GM12878 (cell line): Measurements from ENCODE around the gene USP25. TPM values are rescaled to one million over a fixed set of nuclear protein-coding genes. Genes with fewer than 3 reads are reported as not detected.

Experiments
- ATAC-seq: fragments of 200-7000 bp; cut with Tn5 transposase; 3 replicates; pipeline ENCODE4 v1.9.1; 2020; ENCODE audit warnings: mild to moderate bottlenecking, moderate library complexity
- BruUV-seq: library from RNA; stranded (reverse); fragments of 400-500 nt; replicated peaks from 2 replicates; lab custom pipeline; 2021; lab: Mats Ljungman, UMichigan
- CTCF ChIA-PET: fragments of 300-600 bp; sonication (Branson Sonifier 250); formaldehyde crosslinking; extraction: SDS; loops from one replicate; lab custom pipeline; 2021; ENCODE audit warnings: inconsistent platforms; lab: Yijun Ruan, JAX
- POLR2A ChIA-PET: fragments of 350-600 bp; formaldehyde crosslinking; extraction: SDS; loops from one replicate; lab custom pipeline; 2021; ENCODE audit warnings: inconsistent platforms; lab: Charles Lee
- RAD21 ChIA-PET: fragments of 300-600 bp; sonication (Branson Sonifier 250); formaldehyde crosslinking; loops from one replicate; lab custom pipeline; 2023; ENCODE audit warnings: antibody characterized with exemption; ENCODE audit not compliant: unreplicated experiment; lab: Charles Lee
- SMC1A ChIA-PET: fragments of 300-600 bp; sonication (Branson Sonifier 250); formaldehyde crosslinking; loops from one replicate; lab custom pipeline; 2023; ENCODE audit not compliant: unreplicated experiment, uncharacterized antibody; lab: Charles Lee
- DNase-seq: peaks from one replicate; pipeline ENCODE4 v3.0.0-alpha.2; 2011; ENCODE audit warnings: low read depth, low spot score
- FAIRE-seq: peaks from 3 replicates; lab custom pipeline; 2011; peaks lifted over from hg19 to GRCh38; lab: Jason Lieb, UNC
- H2AFZ ChIP-seq: 2 replicates; pipeline ENCODE4 v1.6.0; 2011; ENCODE audit warnings: low read depth, low read length, control low read depth; ENCODE audit not compliant: control insufficient read depth
- H3K27ac ChIP-seq: 2 replicates; pipeline ENCODE4 v1.5.1; 2011; ENCODE audit warnings: control low read depth; ENCODE audit not compliant: control insufficient read depth, insufficient read depth
- H3K27me3 ChIP-seq, 2 experiments: replicated peaks in 1 of 2; 2 replicates each; pipeline versions ENCODE4 v1.6.0 to v1.6.1; 2011; ENCODE audit warnings: low read length in 1 of 2; ENCODE audit not compliant: control insufficient read depth in 2 of 2, insufficient read depth in 2 of 2
- H3K36me3 ChIP-seq, 2 experiments: 2 replicates each; pipeline ENCODE4 v1.5.1; 2011; ENCODE audit warnings: low read length in 1 of 2; ENCODE audit not compliant: control insufficient read depth in 2 of 2, insufficient read depth in 2 of 2
- H3K4me1 ChIP-seq: 2 replicates; pipeline ENCODE4 v1.6.1; 2011; ENCODE audit warnings: mild to moderate bottlenecking, low read length, moderate library complexity, mixed read lengths; ENCODE audit not compliant: control insufficient read depth, insufficient read depth
- H3K4me2 ChIP-seq: 2 replicates; pipeline ENCODE4 v1.6.0; 2011; ENCODE audit warnings: control low read depth; ENCODE audit not compliant: control insufficient read depth, insufficient read depth
- H3K4me3 ChIP-seq: fragments of 200-600 bp; sonication (generic); 2 replicates; pipeline ENCODE4 v1.5.1; 2016
- H3K79me2 ChIP-seq: 2 replicates; pipeline ENCODE4 v1.6.0; 2011; ENCODE audit warnings: low read length; ENCODE audit not compliant: control insufficient read depth, insufficient read depth
- H3K9ac ChIP-seq: 2 replicates; pipeline ENCODE4 v1.8.0; 2011; ENCODE audit warnings: low read length, control low read depth, mixed read lengths; ENCODE audit not compliant: control insufficient read depth, insufficient read depth
- H3K9me3 ChIP-seq: replicated peaks from 3 replicates; pipeline ENCODE4 v1.5.1; 2011; ENCODE audit warnings: mild to moderate bottlenecking, low read length; ENCODE audit not compliant: control insufficient read depth, insufficient read depth
- H4K20me1 ChIP-seq: 2 replicates; pipeline ENCODE4 v1.6.0; 2011; ENCODE audit not compliant: control insufficient read depth, insufficient read depth
- JUND ChIP-seq: IDR thresholded peaks from 2 replicates; pipeline ENCODE4 v1.6.1; 2012; ENCODE audit warnings: low read depth, mild to moderate bottlenecking, low read length, improper control_type of control experiment, moderate library complexity
- KAT2A ChIP-seq: conservative IDR thresholded peaks from 2 replicates; pipeline ENCODE4 v1.6.1; 2011; ENCODE audit warnings: low read depth, low read length; ENCODE audit not compliant: control insufficient read depth
- RB1 ChIP-seq: fragments of 450-650 bp; formaldehyde crosslinking; IDR thresholded peaks from 2 replicates; pipeline ENCODE4 v1.6.1; 2017; ENCODE audit warnings: mild to moderate bottlenecking, borderline replicate concordance
- TARDBP ChIP-seq: IDR thresholded peaks from 2 replicates; pipeline ENCODE4 v1.6.1; 2016; ENCODE audit warnings: borderline replicate concordance
- ZNF207 ChIP-seq: fragments of 450-650 bp; IDR thresholded peaks from 2 replicates; pipeline ENCODE4 v1.6.1; 2014; ENCODE audit warnings: antibody characterized with exemption, mild to moderate bottlenecking, borderline replicate concordance
- ZNF217 ChIP-seq: fragments of 450-650 bp; IDR thresholded peaks from 2 replicates; pipeline ENCODE4 v1.6.1; 2017; ENCODE audit warnings: antibody characterized with exemption, mild to moderate bottlenecking
- ZNF384 ChIP-seq: IDR thresholded peaks from 2 replicates; pipeline ENCODE4 v1.6.1; 2012; ENCODE audit warnings: low read depth, mild to moderate bottlenecking, low read length, improper control_type of control experiment, borderline replicate concordance
- WGBS: methylation state at CpG from one replicate; pipeline ENCODE4 v1.1.6; 2016; ENCODE audit warnings: low lambda C conversion rate; ENCODE audit not compliant: insufficient replicate concordance, insufficient coverage; ENCODE audit errors: missing lambda C conversion rate; 5-methylcytosine and 5-hydroxymethylcytosine counted together
- in situ Hi-C: fragments of 300-500 bp; cut with MboI; formaldehyde crosslinking; loops from 9 replicates; pipeline ENCODE4 v1.14.3; 2018; ENCODE audit warnings: mixed read lengths
- intact Hi-C: fragments of 100-400 bp; cut with micrococcal nuclease; formaldehyde crosslinking; loops from one replicate; pipeline ENCODE4 v1.14.2; 2022; ENCODE audit not compliant: unreplicated experiment
- polyA plus RNA-seq, 11 experiments: library from polyadenylated mRNA; depleted of rRNA in 4 of 11; unstranded in 6 of 11; stranded (reverse) in 5 of 11; fragments of >200 nt; fragmentation: Nextera tagmentation in 4 of 11; fragmentation: Illumina TruSeq in 1 of 11; extraction: Ambion mirVana in 4 of 11; extraction: Trizol in 1 of 11; gene quantifications; 1 replicate in 1 of 11; 2 replicates in 10 of 11; pipeline versions ENCODE4 v1.2.1 to v1.2.3, GENCODE V29; 2011 to 2016; ENCODE audit warnings: inconsistent platforms in 2 of 11, missing spikeins in 2 of 11, low read depth in 1 of 11
- total RNA-seq, 4 experiments: library from RNA; depleted of rRNA in 3 of 4; stranded (reverse); fragments of >200 nt in 3 of 4; fragmentation: Illumina TruSeq in 1 of 4; extraction: Trizol in 1 of 4; gene quantifications; 2 replicates each; pipeline versions ENCODE4 v1.2.1 to v1.2.3, GENCODE V29; 2013 to 2021
- TF ChIP-seq, protein P1 (sequence below): fragments of 450-650 bp; IDR thresholded peaks from 2 replicates; pipeline ENCODE4 v1.6.1; 2017; ENCODE audit warnings: mild to moderate bottlenecking, moderate library complexity
- TF ChIP-seq, protein P2 (sequence below): fragments of 450-650 bp; IDR thresholded peaks from 2 replicates; pipeline ENCODE4 v1.6.1; 2014; ENCODE audit warnings: mild to moderate bottlenecking
- TF ChIP-seq, protein P3 (sequence below): IDR thresholded peaks from 2 replicates; pipeline ENCODE4 v1.6.1; 2011; ENCODE audit warnings: borderline replicate concordance, low read depth, mild to moderate bottlenecking, moderate library complexity, low read length; ENCODE audit not compliant: insufficient read depth, poor library complexity, severe bottlenecking
- TF ChIP-seq, protein P4 (sequence below): fragments of 150-350 bp; IDR thresholded peaks from 2 replicates; pipeline ENCODE4 v1.6.1; 2016; ENCODE audit warnings: low read depth, low read length

USP25 gene
- total and polyA plus RNA-seq, 10 of the 15 experiments (the other 5 are each of a cell fraction or from before 2014, with no cell fraction given): 1.5 to 31.3 (median 23.4) TPM

DNA sequence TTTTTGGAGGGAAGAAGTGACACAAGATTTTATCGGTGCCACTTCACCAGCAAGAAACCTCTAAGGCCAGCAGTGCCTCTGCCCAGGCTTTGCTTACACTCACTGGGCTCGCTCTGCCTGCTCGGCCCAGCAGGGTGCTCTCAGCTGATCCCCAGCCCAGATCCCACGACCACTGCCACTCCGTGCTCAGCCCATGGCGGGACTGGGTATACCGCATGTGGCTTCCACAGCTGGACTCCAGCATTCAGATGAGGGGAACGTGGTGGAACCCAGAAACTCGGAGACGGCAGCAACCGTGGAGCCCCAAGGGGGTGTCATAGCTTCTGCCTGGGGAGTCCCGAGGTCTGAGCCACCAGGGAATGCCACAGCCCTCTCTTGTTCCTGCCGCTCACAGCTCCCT, 12.9 kb downstream of the USP25 start:
- RAD21 ChIA-PET: no interaction called here
- CTCF ChIA-PET: interaction anchor here (0.6 kb wide), 1 partner anchor 191 kb away, joined by 4 read pairs; no protein-coding TSS in a partner anchor
- BruUV-seq: no TSS peak
- TF ChIP-seq, protein P1, sequence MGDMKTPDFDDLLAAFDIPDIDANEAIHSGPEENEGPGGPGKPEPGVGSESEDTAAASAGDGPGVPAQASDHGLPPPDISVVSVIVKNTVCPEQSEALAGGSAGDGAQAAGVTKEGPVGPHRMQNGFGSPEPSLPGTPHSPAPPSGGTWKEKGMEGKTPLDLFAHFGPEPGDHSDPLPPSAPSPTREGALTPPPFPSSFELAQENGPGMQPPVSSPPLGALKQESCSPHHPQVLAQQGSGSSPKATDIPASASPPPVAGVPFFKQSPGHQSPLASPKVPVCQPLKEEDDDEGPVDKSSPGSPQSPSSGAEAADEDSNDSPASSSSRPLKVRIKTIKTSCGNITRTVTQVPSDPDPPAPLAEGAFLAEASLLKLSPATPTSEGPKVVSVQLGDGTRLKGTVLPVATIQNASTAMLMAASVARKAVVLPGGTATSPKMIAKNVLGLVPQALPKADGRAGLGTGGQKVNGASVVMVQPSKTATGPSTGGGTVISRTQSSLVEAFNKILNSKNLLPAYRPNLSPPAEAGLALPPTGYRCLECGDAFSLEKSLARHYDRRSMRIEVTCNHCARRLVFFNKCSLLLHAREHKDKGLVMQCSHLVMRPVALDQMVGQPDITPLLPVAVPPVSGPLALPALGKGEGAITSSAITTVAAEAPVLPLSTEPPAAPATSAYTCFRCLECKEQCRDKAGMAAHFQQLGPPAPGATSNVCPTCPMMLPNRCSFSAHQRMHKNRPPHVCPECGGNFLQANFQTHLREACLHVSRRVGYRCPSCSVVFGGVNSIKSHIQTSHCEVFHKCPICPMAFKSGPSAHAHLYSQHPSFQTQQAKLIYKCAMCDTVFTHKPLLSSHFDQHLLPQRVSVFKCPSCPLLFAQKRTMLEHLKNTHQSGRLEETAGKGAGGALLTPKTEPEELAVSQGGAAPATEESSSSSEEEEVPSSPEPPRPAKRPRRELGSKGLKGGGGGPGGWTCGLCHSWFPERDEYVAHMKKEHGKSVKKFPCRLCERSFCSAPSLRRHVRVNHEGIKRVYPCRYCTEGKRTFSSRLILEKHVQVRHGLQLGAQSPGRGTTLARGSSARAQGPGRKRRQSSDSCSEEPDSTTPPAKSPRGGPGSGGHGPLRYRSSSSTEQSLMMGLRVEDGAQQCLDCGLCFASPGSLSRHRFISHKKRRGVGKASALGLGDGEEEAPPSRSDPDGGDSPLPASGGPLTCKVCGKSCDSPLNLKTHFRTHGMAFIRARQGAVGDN: no peak
- TF ChIP-seq ZNF384 (no peak), ZNF207 (no peak), KAT2A (no peak), RB1 (no peak), JUND (no peak), TARDBP (no peak), ZNF217 (no peak)
- TF ChIP-seq, protein P2, sequence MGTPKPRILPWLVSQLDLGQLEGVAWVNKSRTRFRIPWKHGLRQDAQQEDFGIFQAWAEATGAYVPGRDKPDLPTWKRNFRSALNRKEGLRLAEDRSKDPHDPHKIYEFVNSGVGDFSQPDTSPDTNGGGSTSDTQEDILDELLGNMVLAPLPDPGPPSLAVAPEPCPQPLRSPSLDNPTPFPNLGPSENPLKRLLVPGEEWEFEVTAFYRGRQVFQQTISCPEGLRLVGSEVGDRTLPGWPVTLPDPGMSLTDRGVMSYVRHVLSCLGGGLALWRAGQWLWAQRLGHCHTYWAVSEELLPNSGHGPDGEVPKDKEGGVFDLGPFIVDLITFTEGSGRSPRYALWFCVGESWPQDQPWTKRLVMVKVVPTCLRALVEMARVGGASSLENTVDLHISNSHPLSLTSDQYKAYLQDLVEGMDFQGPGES: no peak
- TF ChIP-seq, protein P3, sequence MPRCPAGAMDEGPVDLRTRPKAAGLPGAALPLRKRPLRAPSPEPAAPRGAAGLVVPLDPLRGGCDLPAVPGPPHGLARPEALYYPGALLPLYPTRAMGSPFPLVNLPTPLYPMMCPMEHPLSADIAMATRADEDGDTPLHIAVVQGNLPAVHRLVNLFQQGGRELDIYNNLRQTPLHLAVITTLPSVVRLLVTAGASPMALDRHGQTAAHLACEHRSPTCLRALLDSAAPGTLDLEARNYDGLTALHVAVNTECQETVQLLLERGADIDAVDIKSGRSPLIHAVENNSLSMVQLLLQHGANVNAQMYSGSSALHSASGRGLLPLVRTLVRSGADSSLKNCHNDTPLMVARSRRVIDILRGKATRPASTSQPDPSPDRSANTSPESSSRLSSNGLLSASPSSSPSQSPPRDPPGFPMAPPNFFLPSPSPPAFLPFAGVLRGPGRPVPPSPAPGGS: no peak
- TF ChIP-seq, protein P4, sequence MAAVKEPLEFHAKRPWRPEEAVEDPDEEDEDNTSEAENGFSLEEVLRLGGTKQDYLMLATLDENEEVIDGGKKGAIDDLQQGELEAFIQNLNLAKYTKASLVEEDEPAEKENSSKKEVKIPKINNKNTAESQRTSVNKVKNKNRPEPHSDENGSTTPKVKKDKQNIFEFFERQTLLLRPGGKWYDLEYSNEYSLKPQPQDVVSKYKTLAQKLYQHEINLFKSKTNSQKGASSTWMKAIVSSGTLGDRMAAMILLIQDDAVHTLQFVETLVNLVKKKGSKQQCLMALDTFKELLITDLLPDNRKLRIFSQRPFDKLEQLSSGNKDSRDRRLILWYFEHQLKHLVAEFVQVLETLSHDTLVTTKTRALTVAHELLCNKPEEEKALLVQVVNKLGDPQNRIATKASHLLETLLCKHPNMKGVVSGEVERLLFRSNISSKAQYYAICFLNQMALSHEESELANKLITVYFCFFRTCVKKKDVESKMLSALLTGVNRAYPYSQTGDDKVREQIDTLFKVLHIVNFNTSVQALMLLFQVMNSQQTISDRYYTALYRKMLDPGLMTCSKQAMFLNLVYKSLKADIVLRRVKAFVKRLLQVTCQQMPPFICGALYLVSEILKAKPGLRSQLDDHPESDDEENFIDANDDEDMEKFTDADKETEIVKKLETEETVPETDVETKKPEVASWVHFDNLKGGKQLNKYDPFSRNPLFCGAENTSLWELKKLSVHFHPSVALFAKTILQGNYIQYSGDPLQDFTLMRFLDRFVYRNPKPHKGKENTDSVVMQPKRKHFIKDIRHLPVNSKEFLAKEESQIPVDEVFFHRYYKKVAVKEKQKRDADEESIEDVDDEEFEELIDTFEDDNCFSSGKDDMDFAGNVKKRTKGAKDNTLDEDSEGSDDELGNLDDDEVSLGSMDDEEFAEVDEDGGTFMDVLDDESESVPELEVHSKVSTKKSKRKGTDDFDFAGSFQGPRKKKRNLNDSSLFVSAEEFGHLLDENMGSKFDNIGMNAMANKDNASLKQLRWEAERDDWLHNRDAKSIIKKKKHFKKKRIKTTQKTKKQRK: no peak

More for the DNA sequence above, 12.9 kb downstream of the USP25 start:
- ATAC-seq (no peak), DNase-seq (no peak), FAIRE-seq (no peak)
- Histone ChIP-seq H3K9me3 (no peaks in the 10 kb centered on the region; the same call in 2 of the 3 replicates), H3K27me3 (no peaks in the 10 kb centered on the region), H4K20me1 (no peaks in the 10 kb centered on the region), H2AFZ (no peak overlapping the region), H3K4me1 (no peaks in the 10 kb centered on the region), H3K4me2 (no peak overlapping the region), H3K9ac (no peak overlapping the region), H3K36me3 (peaks cover 0 to 2% of the 10 kb centered on the region in 2 experiments; a peak in 2 of 4 replicates), H3K27ac (no peak overlapping the region), H3K79me2 (peaks cover 49% of the 10 kb centered on the region), H3K4me3 (no peak overlapping the region)
- SMC1A ChIA-PET: interaction anchor here (0.7 to 1.5 kb wide), 2 partner anchors 14 to 143 kb away, joined by 3 read pairs; no protein-coding TSS in a partner anchor
- intact Hi-C loops (no loop called here), in situ Hi-C loops (loop anchor here (25.0 kb wide), 4 partner anchors 705 to 1870 kb away; partner anchors contain the start of gene BTG3)
- POLR2A ChIA-PET: interaction anchor here (0.9 kb wide), 1 partner anchor 10 kb away, joined by 3 read pairs; no protein-coding TSS in a partner anchor
- WGBS: 96% methylated on average over 13 of the region's 13 CpGs
